Lung (tissue), 12 donors: ENCODE results near the gene GOSR2. TPM values are rescaled to one million over a fixed set of nuclear protein-coding genes. Genes with fewer than 3 reads are reported as not detected.

Experiments used
- ATAC-seq: fragments of 200-7000 bp; cut with Tn5 transposase; one replicate; pipeline ENCODE4 v1.9.1; 2020; ENCODE audit warnings: moderate number of reproducible peaks; ENCODE audit not compliant: insufficient read depth, low FRiP score
- DNase-seq, 3 donors: peaks; one replicate each; pipeline ENCODE4 v3.0.0-alpha.2; 2013 to 2017
- H3K27ac ChIP-seq, 2 donors: one replicate each; pipeline ENCODE4 v1.5.1; 2013; ENCODE audit warnings: mild to moderate bottlenecking in 2 of 2, moderate library complexity in 2 of 2, control low read depth in 1 of 2, inconsistent platforms in 1 of 2, low read depth in 1 of 2, low read length in 1 of 2
- H3K27me3 ChIP-seq, 3 donors: one replicate each; pipeline ENCODE4 v1.5.1; 2013; ENCODE audit warnings: low read length in 2 of 3; ENCODE audit not compliant: control insufficient read depth in 3 of 3, insufficient read depth in 3 of 3
- H3K36me3 ChIP-seq, 4 donors: one replicate each; pipeline ENCODE4 v1.5.1; 2013; ENCODE audit warnings: low read length in 4 of 4, mild to moderate bottlenecking in 1 of 4, moderate library complexity in 1 of 4; ENCODE audit not compliant: control insufficient read depth in 4 of 4, insufficient read depth in 4 of 4
- H3K4me1 ChIP-seq, 5 donors: one replicate each; pipeline ENCODE4 v1.5.1; 2013; ENCODE audit warnings: low read length in 5 of 5, mild to moderate bottlenecking in 2 of 5, moderate library complexity in 1 of 5; ENCODE audit not compliant: control insufficient read depth in 5 of 5, insufficient read depth in 5 of 5
- H3K4me3 ChIP-seq: one replicate; pipeline ENCODE4 v1.5.1; 2013; ENCODE audit warnings: mild to moderate bottlenecking, control low read depth, moderate library complexity
- H3K9ac ChIP-seq, 2 donors: one replicate each; pipeline ENCODE4 v1.5.1; 2013; ENCODE audit warnings: low read length in 2 of 2, control low read depth in 1 of 2; ENCODE audit not compliant: insufficient read depth in 1 of 2
- H3K9me3 ChIP-seq, 4 donors: one replicate each; pipeline ENCODE4 v1.5.1; 2013; ENCODE audit warnings: low read length in 3 of 4, mild to moderate bottlenecking in 1 of 4, moderate library complexity in 1 of 4; ENCODE audit not compliant: control insufficient read depth in 4 of 4, insufficient read depth in 3 of 4
- CTCF ChIP-seq: IDR thresholded peaks from 2 replicates; pipeline ENCODE4 v1.5.1; 2012; ENCODE audit warnings: mild to moderate bottlenecking; ENCODE audit errors: control extremely low read depth, extremely low read depth
- WGBS, 2 donors: extraction: QIAGEN DNeasy Blood & Tissue Kit; methylation state at CpG; one replicate each; pipeline ENCODE4 v1.1.7; 2013; 5-methylcytosine and 5-hydroxymethylcytosine counted together
- polyA plus RNA-seq, 2 donors: library from polyadenylated mRNA; stranded (reverse); fragments of 200-250 nt; gene quantifications; one replicate each; pipeline ENCODE4 v1.2.1, GENCODE V29; 2013
- total RNA-seq, 2 donors: library from RNA; depleted of rRNA in 1 of 2; stranded (reverse); fragments of >200 nt in 1 of 2; gene quantifications; one replicate each; pipeline ENCODE4 v1.2.1, GENCODE V29; 2014 to 2021
- donor health status: control.
- donor health status: control.
- donor health status: Bipolar disorder and iron deficiency.
- donor health status: healthy.
- donor health status: DM: yes; HTN: yes; CAD: no.

Gene GOSR2
- total and polyA plus RNA-seq, 4 donors: 22.4 to 52.9 (median 42.0) TPM

- no peak for TF ChIP-seq CTCF
- no peak overlapping the region for H3K4me3 ChIP-seq
- H3K27ac ChIP-seq: peak overlapping the region in 1 of 2 donors; percentile 37
- DNase-seq (no peak), ATAC-seq (peak; percentile 75)
- no peaks in the 10 kb centered on the region for H3K27me3 ChIP-seq
- no peak overlapping the region for H3K9ac ChIP-seq
- H3K9me3 ChIP-seq: peaks cover 0 to 2% (median 0%) of the 10 kb centered on the region in 4 donors
- no peaks in the 10 kb centered on the region for H3K36me3 ChIP-seq
- WGBS, 2 donors: 25 to 42% methylated on average over 6 of the region's 6 CpGs
- peaks cover 0 to 5% (median 0%) of the 10 kb centered on the region in 5 donors for H3K4me1 ChIP-seq
Measured at GRCh38 chr17:46878055-46878454, 44.9 kb upstream of the GOSR2 start.

DNA sequence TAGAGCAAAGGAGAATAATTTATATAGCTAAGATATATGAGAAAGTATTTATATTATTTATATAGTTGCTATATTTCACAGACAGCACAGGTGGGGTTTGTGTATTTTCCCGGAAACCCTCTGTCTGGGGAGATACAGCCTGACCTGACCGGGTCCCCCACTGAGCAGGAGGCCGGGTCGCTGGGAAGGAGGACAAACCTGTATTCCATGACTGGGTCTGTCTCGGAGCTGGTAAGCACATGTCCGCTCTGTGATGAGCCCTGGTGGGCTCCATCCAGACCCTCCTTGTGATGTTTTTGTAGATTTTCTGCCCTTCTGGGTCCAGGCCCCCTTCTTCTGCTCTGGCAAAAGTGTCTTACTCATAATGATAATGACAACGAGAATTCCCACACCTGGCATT lies 43.9 kb upstream of the GOSR2 start:
- Histone ChIP-seq H3K27ac (no peak overlapping the region), H3K9ac (no peak overlapping the region), H3K36me3 (no peaks in the 10 kb centered on the region), H3K27me3 (no peaks in the 10 kb centered on the region), H3K9me3 (peaks cover 0 to 2% (median 0%) of the 10 kb centered on the region in 4 donors), H3K4me1 (peaks cover 0 to 6% (median 4%) of the 10 kb centered on the region in 5 donors), H3K4me3 (no peak overlapping the region)
- DNase-seq: no peak
- 82 to 92% methylated on average over 7 of the region's 7 CpGs for WGBS, 2 donors
- no peak for TF ChIP-seq CTCF
- ATAC-seq: no peak

- Histone ChIP-seq H3K4me1 (peaks cover 0 to 14% (median 5%) of the 10 kb centered on the region in 5 donors), H3K9ac (no peak overlapping the region), H3K27me3 (no peaks in the 10 kb centered on the region), H3K36me3 (no peaks in the 10 kb centered on the region), H3K27ac (no peak overlapping the region), H3K9me3 (peaks cover 0 to 2% (median 0%) of the 10 kb centered on the region in 4 donors), H3K4me3 (no peak overlapping the region)
- no peak for TF ChIP-seq CTCF
- whole genome bisulfite sequencing, 2 donors: 80 to 95% methylated on average over 5 of the region's 5 CpGs
- DNase-seq: no peak
- no peak for ATAC-seq
Measured at GRCh38 chr17:46881015-46881414, 41.9 kb upstream of the GOSR2 start.

- H3K27ac ChIP-seq: no peak overlapping the region
- ATAC-seq (no peak), DNase-seq (no peak)
- no peaks in the 10 kb centered on the region for H3K9me3 ChIP-seq
- H3K9ac ChIP-seq: no peak overlapping the region
- no peaks in the 10 kb centered on the region for H3K36me3 ChIP-seq
- H3K27me3 ChIP-seq: no peaks in the 10 kb centered on the region
- H3K4me1 ChIP-seq: peaks cover 0 to 14% (median 5%) of the 10 kb centered on the region in 5 donors
- 88 to 89% methylated on average over 8 of the region's 8 CpGs for WGBS, 2 donors
- TF ChIP-seq CTCF: no peak
- no peak overlapping the region for H3K4me3 ChIP-seq
Measured at GRCh38 chr17:46882666-46883065, 40.3 kb upstream of the GOSR2 start.
